ENCODE measurements around the gene ABTB2.

The ABTB2 gene

DNA sequence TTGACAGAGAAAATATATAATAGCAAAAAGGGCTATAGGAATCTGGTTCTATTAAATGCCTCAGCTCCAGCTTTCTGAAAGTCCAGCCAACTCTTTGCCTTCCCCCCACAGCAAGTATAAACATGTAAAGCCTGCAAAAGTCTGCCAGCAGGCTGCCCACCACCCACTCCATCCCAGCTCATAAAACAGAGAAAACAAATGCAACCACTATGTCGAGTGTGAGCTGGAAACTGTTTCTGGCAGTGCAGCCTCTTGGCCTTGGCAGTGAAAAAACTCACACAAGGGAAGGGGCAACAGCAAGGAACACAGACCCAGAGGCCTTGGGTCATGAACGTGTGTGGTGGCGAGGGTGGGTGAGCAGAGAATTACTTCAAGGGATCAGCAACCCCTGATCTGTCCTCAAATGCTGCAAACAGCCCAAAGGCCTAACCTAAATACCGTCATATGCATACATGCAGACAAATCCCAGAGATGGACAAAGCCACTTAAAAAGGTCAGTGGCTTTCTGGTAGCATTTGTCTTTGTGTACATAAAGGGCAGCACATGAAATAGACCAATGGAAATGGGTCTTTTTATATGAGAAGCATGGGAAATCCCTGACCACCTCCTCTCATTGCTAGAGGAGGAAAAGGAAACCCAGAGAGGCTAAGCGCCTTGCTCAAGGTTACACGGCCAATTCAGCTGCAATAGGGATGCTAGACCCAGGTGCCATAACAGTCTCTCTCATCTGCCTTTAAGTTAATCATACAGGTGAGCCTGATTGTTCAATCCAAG is 177.6 kb downstream of the ABTB2 start:
- TF ChIP-seq POLR2AphosphoS5 (IDR thresholded peaks at IDR 0.05; ENCODE audit: low read depth): no peak
- no peak for TF ChIP-seq GABPA (IDR thresholded peaks at IDR 0.05; ENCODE audit: low read depth)
- TF ChIP-seq, protein P1, sequence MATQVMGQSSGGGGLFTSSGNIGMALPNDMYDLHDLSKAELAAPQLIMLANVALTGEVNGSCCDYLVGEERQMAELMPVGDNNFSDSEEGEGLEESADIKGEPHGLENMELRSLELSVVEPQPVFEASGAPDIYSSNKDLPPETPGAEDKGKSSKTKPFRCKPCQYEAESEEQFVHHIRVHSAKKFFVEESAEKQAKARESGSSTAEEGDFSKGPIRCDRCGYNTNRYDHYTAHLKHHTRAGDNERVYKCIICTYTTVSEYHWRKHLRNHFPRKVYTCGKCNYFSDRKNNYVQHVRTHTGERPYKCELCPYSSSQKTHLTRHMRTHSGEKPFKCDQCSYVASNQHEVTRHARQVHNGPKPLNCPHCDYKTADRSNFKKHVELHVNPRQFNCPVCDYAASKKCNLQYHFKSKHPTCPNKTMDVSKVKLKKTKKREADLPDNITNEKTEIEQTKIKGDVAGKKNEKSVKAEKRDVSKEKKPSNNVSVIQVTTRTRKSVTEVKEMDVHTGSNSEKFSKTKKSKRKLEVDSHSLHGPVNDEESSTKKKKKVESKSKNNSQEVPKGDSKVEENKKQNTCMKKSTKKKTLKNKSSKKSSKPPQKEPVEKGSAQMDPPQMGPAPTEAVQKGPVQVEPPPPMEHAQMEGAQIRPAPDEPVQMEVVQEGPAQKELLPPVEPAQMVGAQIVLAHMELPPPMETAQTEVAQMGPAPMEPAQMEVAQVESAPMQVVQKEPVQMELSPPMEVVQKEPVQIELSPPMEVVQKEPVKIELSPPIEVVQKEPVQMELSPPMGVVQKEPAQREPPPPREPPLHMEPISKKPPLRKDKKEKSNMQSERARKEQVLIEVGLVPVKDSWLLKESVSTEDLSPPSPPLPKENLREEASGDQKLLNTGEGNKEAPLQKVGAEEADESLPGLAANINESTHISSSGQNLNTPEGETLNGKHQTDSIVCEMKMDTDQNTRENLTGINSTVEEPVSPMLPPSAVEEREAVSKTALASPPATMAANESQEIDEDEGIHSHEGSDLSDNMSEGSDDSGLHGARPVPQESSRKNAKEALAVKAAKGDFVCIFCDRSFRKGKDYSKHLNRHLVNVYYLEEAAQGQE (IDR thresholded peaks at IDR 0.05; ENCODE audit: insufficient replicate concordance, low read depth): no peak
- TF ChIP-seq SPI1 (IDR thresholded peaks at IDR 0.05; ENCODE audit: borderline replicate concordance, low read depth): no peak
- TF ChIP-seq, protein P2, sequence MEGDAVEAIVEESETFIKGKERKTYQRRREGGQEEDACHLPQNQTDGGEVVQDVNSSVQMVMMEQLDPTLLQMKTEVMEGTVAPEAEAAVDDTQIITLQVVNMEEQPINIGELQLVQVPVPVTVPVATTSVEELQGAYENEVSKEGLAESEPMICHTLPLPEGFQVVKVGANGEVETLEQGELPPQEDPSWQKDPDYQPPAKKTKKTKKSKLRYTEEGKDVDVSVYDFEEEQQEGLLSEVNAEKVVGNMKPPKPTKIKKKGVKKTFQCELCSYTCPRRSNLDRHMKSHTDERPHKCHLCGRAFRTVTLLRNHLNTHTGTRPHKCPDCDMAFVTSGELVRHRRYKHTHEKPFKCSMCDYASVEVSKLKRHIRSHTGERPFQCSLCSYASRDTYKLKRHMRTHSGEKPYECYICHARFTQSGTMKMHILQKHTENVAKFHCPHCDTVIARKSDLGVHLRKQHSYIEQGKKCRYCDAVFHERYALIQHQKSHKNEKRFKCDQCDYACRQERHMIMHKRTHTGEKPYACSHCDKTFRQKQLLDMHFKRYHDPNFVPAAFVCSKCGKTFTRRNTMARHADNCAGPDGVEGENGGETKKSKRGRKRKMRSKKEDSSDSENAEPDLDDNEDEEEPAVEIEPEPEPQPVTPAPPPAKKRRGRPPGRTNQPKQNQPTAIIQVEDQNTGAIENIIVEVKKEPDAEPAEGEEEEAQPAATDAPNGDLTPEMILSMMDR (IDR thresholded peaks at IDR 0.05; ENCODE audit: insufficient read depth, low read length): no peak

DNA sequence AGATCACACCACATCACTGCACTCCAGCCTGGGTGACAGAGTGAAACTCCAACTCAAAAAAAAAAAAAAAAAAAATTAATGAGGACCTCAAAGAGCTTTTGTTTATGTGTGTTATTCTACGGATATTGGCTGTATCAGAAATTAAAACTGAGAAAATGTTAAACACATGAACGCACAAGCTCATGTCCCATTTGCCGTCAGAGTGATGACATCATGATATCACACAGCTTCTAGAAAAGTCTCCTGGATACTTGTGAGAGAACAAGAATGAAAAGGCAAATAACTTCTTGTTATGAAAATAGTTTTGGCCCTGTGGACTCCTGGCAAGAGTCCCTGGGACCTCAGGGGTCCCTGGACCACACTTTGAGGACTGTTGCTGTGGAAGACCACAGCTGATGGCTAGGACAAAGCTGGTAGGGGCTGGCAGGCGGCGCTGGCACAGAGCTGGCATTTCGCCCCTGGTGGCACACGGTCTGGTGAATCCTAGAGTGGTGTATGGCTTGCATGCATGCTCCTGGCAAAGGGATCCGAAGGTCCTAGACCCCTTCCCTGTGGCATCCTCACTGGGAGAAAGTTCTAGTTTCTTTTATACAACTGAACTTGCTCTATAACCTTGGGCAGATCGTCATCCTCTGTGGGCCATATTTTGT is 178.7 kb downstream of the ABTB2 start:
- no peak for TF ChIP-seq GABPA (IDR thresholded peaks at IDR 0.05; ENCODE audit: low read depth)
- no peaks in the 10 kb centered on the region for H3K27me3 ChIP-seq (ENCODE audit: insufficient read depth, poor library complexity, severe bottlenecking)
- no peak overlapping the region for H3K4me3 ChIP-seq (replicated peaks; ENCODE audit: insufficient read depth, low read length)
- H3K27ac ChIP-seq (replicated peaks): no peak overlapping the region
- no peak for DNase-seq (ENCODE audit: low read depth in 1 of 2, low spot score in 1 of 2)

More for the DNA sequence above, 177.6 kb downstream of the ABTB2 start:
- H3K27me3 ChIP-seq (ENCODE audit: insufficient read depth, poor library complexity, severe bottlenecking): no peaks in the 10 kb centered on the region
- DNase-seq (ENCODE audit: low read depth in 1 of 2, low spot score in 1 of 2): no peak
- no peak overlapping the region for H3K4me3 ChIP-seq (replicated peaks; ENCODE audit: insufficient read depth, low read length)
- H3K27ac ChIP-seq (replicated peaks): no peak overlapping the region

DNA sequence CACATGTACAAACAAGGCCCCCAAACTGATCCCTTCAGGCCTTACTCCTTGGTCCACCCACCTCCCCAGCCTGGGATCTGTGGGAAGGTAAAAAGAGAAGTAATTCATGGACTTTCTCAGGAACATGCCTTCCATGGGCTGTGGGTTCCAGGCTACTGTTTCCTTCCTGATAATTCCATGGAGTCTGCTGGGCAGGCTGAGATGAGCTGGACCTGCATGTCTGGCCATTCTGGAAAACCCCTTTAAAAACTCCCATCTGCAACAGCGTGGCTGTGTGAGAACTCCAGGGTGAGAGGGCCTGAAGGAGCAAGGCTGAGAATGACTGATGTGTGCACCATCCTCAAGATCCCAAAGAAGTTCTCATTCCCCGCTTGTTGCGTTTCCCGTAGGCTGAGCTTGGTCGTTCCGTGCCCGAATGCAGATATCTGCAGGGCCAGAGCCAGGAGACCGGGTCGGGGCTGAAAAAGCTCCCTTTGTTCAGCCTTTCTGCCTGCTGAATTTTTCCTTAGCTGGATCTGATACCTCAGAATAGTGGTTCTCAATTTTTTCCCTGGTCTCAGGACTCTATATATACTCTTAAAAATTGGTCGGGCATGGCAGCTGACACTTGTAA is 179.5 kb downstream of the ABTB2 start:
- TF ChIP-seq GABPA (IDR thresholded peaks at IDR 0.05; ENCODE audit: low read depth): no peak
- TF ChIP-seq, protein P2 (IDR thresholded peaks at IDR 0.05; ENCODE audit: insufficient read depth, low read length): no peak
- TF ChIP-seq, protein P1 (IDR thresholded peaks at IDR 0.05; ENCODE audit: insufficient replicate concordance, low read depth): no peak
- no peak for TF ChIP-seq POLR2AphosphoS5 (IDR thresholded peaks at IDR 0.05; ENCODE audit: low read depth)
- TF ChIP-seq SPI1 (IDR thresholded peaks at IDR 0.05; ENCODE audit: borderline replicate concordance, low read depth): no peak
- DNase-seq (ENCODE audit: low read depth in 1 of 2, low spot score in 1 of 2): no peak
- no peak overlapping the region for H3K4me3 ChIP-seq (replicated peaks; ENCODE audit: insufficient read depth, low read length)
- H3K27ac ChIP-seq (replicated peaks): no peak overlapping the region
- no peaks in the 10 kb centered on the region for H3K27me3 ChIP-seq (ENCODE audit: insufficient read depth, poor library complexity, severe bottlenecking)

DNA sequence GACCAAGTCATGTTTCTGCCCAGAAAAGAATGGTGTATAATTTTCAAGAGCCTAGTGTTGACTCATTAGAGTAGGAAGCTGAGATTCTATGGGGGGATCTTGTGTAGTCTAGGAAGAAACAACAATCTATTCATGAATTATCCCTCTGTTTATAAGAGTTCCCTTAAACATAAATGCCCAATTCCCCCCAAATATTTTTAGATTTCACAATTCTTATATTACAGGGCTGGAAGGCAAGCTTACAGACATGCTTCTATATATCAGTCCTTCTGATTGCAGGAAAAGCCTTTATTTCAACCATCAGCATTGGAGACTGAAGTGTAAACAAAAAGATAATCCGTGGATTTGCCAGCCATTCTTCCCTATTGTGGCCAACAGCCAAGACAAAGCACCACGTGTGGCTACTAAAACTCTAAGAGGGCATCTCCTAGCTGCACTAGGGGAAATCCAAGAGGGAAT is 181.0 kb downstream of the ABTB2 start:
- no peaks in the 10 kb centered on the region for H3K27me3 ChIP-seq (ENCODE audit: insufficient read depth, poor library complexity, severe bottlenecking)

More for the DNA sequence above, 181.0 kb downstream of the ABTB2 start:
- H3K27ac ChIP-seq (replicated peaks): no peak overlapping the region
- no peak for TF ChIP-seq POLR2AphosphoS5 (IDR thresholded peaks at IDR 0.05; ENCODE audit: low read depth)
- TF ChIP-seq, protein P2 (IDR thresholded peaks at IDR 0.05; ENCODE audit: insufficient read depth, low read length): no peak
- TF ChIP-seq SPI1 (IDR thresholded peaks at IDR 0.05; ENCODE audit: borderline replicate concordance, low read depth): no peak
- TF ChIP-seq, protein P1 (IDR thresholded peaks at IDR 0.05; ENCODE audit: insufficient replicate concordance, low read depth): no peak
- TF ChIP-seq GABPA (IDR thresholded peaks at IDR 0.05; ENCODE audit: low read depth): no peak
- no peak for DNase-seq (ENCODE audit: low read depth in 1 of 2, low spot score in 1 of 2)
- H3K4me3 ChIP-seq (replicated peaks; ENCODE audit: insufficient read depth, low read length): no peak overlapping the region
